DMS 273 treated with DMSO at 0.1 percent for 48 hours (cell line): ENCODE measurements around the gene FZD7.

Experiments
- DNase-seq: peaks from one replicate; lab custom pipeline; 2025; lab: John Stamatoyannopoulos, UW

FZD7 gene

GRCh38 chr2:202014318-202014717, 19.3 kb upstream of the FZD7 start:
- DNase-seq = no peak

GRCh38 chr2:202014759-202015211, 18.9 kb upstream of the FZD7 start:
- no peak for DNase-seq

- DNase-seq = no peak
These were observed 18.2 kb upstream of the FZD7 start for GRCh38 chr2:202015471-202015870.

GRCh38 chr2:202016579-202017227, 17.0 kb upstream of the FZD7 start:
- DNase-seq = no peak

GRCh38 chr2:202017940-202018339, 15.7 kb upstream of the FZD7 start:
- peak; percentile 41 for DNase-seq

- no peak for DNase-seq
These were observed 14.7 kb upstream of the FZD7 start for GRCh38 chr2:202018950-202019349.

GRCh38 chr2:202019689-202020450, 13.8 kb upstream of the FZD7 start:
- DNase-seq = no peak

- DNase-seq = no peak
These were observed 10.9 kb upstream of the FZD7 start for GRCh38 chr2:202022755-202023154.

GRCh38 chr2:202023198-202023903, 10.3 kb upstream of the FZD7 start:
- no peak for DNase-seq

GRCh38 chr2:202023904-202024266, 9.8 kb upstream of the FZD7 start:
- no peak for DNase-seq

- no peak for DNase-seq
These were observed 8.8 kb upstream of the FZD7 start for GRCh38 chr2:202024871-202025270.

- no peak for DNase-seq
These were observed 7.8 kb upstream of the FZD7 start for GRCh38 chr2:202025816-202026215.

GRCh38 chr2:202026507-202026906, 7.1 kb upstream of the FZD7 start:
- no peak for DNase-seq

- no peak for DNase-seq
These were observed 3.0 kb upstream of the FZD7 start for GRCh38 chr2:202030691-202031090.

GRCh38 chr2:202031246-202031951, 2.3 kb upstream of the FZD7 start:
- DNase-seq = no peak

- no peak for DNase-seq
These were observed 774 bp upstream of the FZD7 start for GRCh38 chr2:202032846-202033316.

- peak; percentile 27 for DNase-seq
These were observed 814 bp downstream of the FZD7 start for GRCh38 chr2:202034249-202035088.

GRCh38 chr2:202035089-202035940, 1.7 kb downstream of the FZD7 start:
- no peak for DNase-seq

- no peak for DNase-seq
These were observed 2.3 kb downstream of the FZD7 start for GRCh38 chr2:202035941-202036372.

GRCh38 chr2:202036601-202037037, 3.0 kb downstream of the FZD7 start:
- DNase-seq = no peak
